Measurements from ENCODE around the gene TCTN1.
"Not testable (repeated sequence)": the region's sequence is repeated elsewhere in the genome, so short reads cannot be mapped to it uniquely, and the experiment has no call there.

TCTN1 gene

DNA sequence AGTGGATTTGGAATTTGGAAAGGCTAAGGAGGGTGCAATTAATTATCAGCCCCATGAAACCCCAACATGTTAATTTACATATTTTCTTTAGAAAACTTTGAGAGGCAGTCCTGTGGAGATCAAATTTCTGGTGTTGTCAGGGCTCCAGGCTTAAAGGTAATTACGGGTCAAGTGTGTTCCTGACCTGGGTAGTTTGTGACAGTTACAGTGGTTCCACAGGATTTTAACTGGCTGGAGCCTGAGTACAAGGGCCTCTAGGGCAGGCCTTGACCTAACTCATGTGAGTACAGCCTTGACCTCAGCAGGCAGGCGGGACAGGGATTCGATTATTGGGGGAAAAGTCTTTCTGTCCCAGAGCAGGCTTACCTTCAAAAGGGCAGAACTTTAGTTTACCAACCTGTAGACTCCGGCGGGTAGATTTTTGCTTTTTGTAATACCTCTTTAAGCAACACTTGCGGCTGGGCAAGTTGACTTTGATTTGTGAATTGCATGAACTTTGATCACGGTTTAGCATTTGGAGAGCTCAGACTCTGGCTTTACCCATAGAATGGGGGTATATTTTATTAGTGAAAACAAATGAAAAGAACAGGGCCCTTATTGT lies 22.4 kb upstream of the TCTN1 start:
- Histone ChIP-seq H3K4ac (ENCODE audit: low read length) (no peak overlapping the region), H3K79me1 (ENCODE audit: low read depth, low read length) (no peaks in the 10 kb centered on the region), H3K36me3 (replicated peaks in 1 of 2; ENCODE audit: control insufficient read depth in 2 of 2, insufficient read depth in 2 of 2, low read length in 2 of 2) (no peaks in the 10 kb centered on the region), H3K27ac (replicated peaks; ENCODE audit: low read length) (no peak overlapping the region), H3K9me3 (replicated peaks in 1 of 2; ENCODE audit: control insufficient read depth in 2 of 2, insufficient read depth in 1 of 2, low read depth in 1 of 2, low read length in 2 of 2) (no peaks in the 10 kb centered on the region), H2AK5ac (ENCODE audit: low read depth, low read length) (no peak overlapping the region), H2AFZ (ENCODE audit: low read length) (peak overlapping the region; percentile 40), H3K27me3 (ENCODE audit: control insufficient read depth in 3 of 3, insufficient read depth in 3 of 3, low read depth in 1 of 3, low read length in 3 of 3) (no peaks in the 10 kb centered on the region), H3K23ac (ENCODE audit: low read depth, low read length, poor library complexity) (no peak overlapping the region), H2BK15ac (ENCODE audit: low read length) (no peak overlapping the region), H3K18ac (ENCODE audit: low read length) (no peak overlapping the region), H2BK120ac (ENCODE audit: low read depth, low read length) (no peak overlapping the region), H3K14ac (ENCODE audit: low read length) (no peak overlapping the region), H4K91ac (ENCODE audit: low read depth, low read length, poor library complexity) (no peak overlapping the region), H3K4me2 (ENCODE audit: insufficient read depth, low read length, poor library complexity, severe bottlenecking) (no peak overlapping the region), H2BK5ac (ENCODE audit: low read length) (no peak overlapping the region), H4K8ac (ENCODE audit: low read depth, low read length) (no peak overlapping the region), H2BK12ac (ENCODE audit: low read length) (no peak overlapping the region), H3K9ac (ENCODE audit: low read depth, low read length, poor library complexity) (no peak overlapping the region), H3K4me1 (ENCODE audit: control insufficient read depth in 2 of 2, insufficient read depth in 1 of 2, low read depth in 1 of 2, low read length in 2 of 2) (peaks cover 4 to 5% of the 10 kb centered on the region in 2 donors), H3K4me3 (ENCODE audit: low read length in 2 of 2) (no peak overlapping the region)
- DNase-seq (ENCODE audit: low spot score), result no peak
- WGBS, 2 donors (ENCODE audit: extremely low coverage in 2 of 2, insufficient read length in 2 of 2, insufficient replicate concordance in 1 of 2), result no CpG with 5 or more reads among the region's 7 CpGs

GRCh38 chr12:110592078-110592477 lies 21.9 kb upstream of the TCTN1 start:
- Histone ChIP-seq H3K4me2 (ENCODE audit: insufficient read depth, low read length, poor library complexity, severe bottlenecking) (no peak overlapping the region), H4K91ac (ENCODE audit: low read depth, low read length, poor library complexity) (no peak overlapping the region), H3K27ac (replicated peaks; ENCODE audit: low read length) (no peak overlapping the region), H2AFZ (ENCODE audit: low read length) (peak overlapping the region; percentile 40), H3K36me3 (replicated peaks in 1 of 2; ENCODE audit: control insufficient read depth in 2 of 2, insufficient read depth in 2 of 2, low read length in 2 of 2) (no peaks in the 10 kb centered on the region), H2BK5ac (ENCODE audit: low read length) (no peak overlapping the region), H3K4me3 (ENCODE audit: low read length in 2 of 2) (no peak overlapping the region), H3K79me1 (ENCODE audit: low read depth, low read length) (no peaks in the 10 kb centered on the region), H3K9ac (ENCODE audit: low read depth, low read length, poor library complexity) (no peak overlapping the region), H3K27me3 (ENCODE audit: control insufficient read depth in 3 of 3, insufficient read depth in 3 of 3, low read depth in 1 of 3, low read length in 3 of 3) (no peaks in the 10 kb centered on the region), H3K4ac (ENCODE audit: low read length) (no peak overlapping the region), H2AK5ac (ENCODE audit: low read depth, low read length) (no peak overlapping the region), H3K18ac (ENCODE audit: low read length) (no peak overlapping the region), H3K4me1 (ENCODE audit: control insufficient read depth in 2 of 2, insufficient read depth in 1 of 2, low read depth in 1 of 2, low read length in 2 of 2) (peaks cover 4 to 5% of the 10 kb centered on the region in 2 donors), H3K14ac (ENCODE audit: low read length) (no peak overlapping the region), H2BK15ac (ENCODE audit: low read length) (no peak overlapping the region), H2BK12ac (ENCODE audit: low read length) (no peak overlapping the region), H2BK120ac (ENCODE audit: low read depth, low read length) (no peak overlapping the region), H3K9me3 (replicated peaks in 1 of 2; ENCODE audit: control insufficient read depth in 2 of 2, insufficient read depth in 1 of 2, low read depth in 1 of 2, low read length in 2 of 2) (no peaks in the 10 kb centered on the region), H4K8ac (ENCODE audit: low read depth, low read length) (no peak overlapping the region), H3K23ac (ENCODE audit: low read depth, low read length, poor library complexity) (no peak overlapping the region)
- DNase-seq (ENCODE audit: low spot score), result no peak
- WGBS, 2 donors (ENCODE audit: extremely low coverage in 2 of 2, insufficient read length in 2 of 2, insufficient replicate concordance in 1 of 2), result no CpG with 5 or more reads among the region's 5 CpGs

DNA sequence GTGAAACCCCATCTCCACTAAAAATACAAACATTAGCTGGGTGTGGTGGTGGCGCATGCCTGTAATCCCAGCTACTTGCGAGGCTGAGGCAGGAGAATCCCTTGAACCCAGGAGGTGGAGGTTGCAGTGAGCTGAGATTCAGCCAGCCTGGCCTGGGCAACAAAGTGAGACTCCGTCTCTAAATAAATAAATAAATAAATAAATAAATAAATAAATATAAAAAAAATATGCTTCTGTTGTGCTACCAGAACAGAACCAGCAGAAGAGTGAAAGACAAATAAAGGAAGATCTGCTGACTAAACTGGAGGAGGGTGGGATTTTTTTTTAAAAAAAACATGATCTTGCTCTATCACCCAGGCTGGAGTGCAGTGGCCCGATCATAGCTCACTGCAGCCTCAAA lies 21.0 kb upstream of the TCTN1 start:
- H2BK15ac ChIP-seq (ENCODE audit: low read length); H3K4me1 ChIP-seq (ENCODE audit: control insufficient read depth in 2 of 2, insufficient read depth in 1 of 2, low read depth in 1 of 2, low read length in 2 of 2); H2AK5ac ChIP-seq (ENCODE audit: low read depth, low read length); H3K27me3 ChIP-seq (ENCODE audit: control insufficient read depth in 3 of 3, insufficient read depth in 3 of 3, low read depth in 1 of 3, low read length in 3 of 3); H3K9me3 ChIP-seq (replicated peaks in 1 of 2; ENCODE audit: control insufficient read depth in 2 of 2, insufficient read depth in 1 of 2, low read depth in 1 of 2, low read length in 2 of 2); H3K14ac ChIP-seq (ENCODE audit: low read length); DNase-seq (ENCODE audit: low spot score); H3K4me2 ChIP-seq (ENCODE audit: insufficient read depth, low read length, poor library complexity, severe bottlenecking); H4K8ac ChIP-seq (ENCODE audit: low read depth, low read length); H2AFZ ChIP-seq (ENCODE audit: low read length); H3K4ac ChIP-seq (ENCODE audit: low read length); H3K9ac ChIP-seq (ENCODE audit: low read depth, low read length, poor library complexity); H3K27ac ChIP-seq (replicated peaks; ENCODE audit: low read length); H3K18ac ChIP-seq (ENCODE audit: low read length); H3K4me3 ChIP-seq (ENCODE audit: low read length in 2 of 2); H2BK12ac ChIP-seq (ENCODE audit: low read length); H2BK5ac ChIP-seq (ENCODE audit: low read length); H3K23ac ChIP-seq (ENCODE audit: low read depth, low read length, poor library complexity); H4K91ac ChIP-seq (ENCODE audit: low read depth, low read length, poor library complexity); H3K36me3 ChIP-seq (replicated peaks in 1 of 2; ENCODE audit: control insufficient read depth in 2 of 2, insufficient read depth in 2 of 2, low read length in 2 of 2); H3K79me1 ChIP-seq (ENCODE audit: low read depth, low read length); H2BK120ac ChIP-seq (ENCODE audit: low read depth, low read length): not testable (repeated sequence)
- WGBS, 2 donors (ENCODE audit: extremely low coverage in 2 of 2, insufficient read length in 2 of 2, insufficient replicate concordance in 1 of 2), result no CpG with 5 or more reads among the region's 4 CpGs

- no peak overlapping the region for H2BK5ac ChIP-seq (ENCODE audit: low read length)
- H3K4me1 ChIP-seq (ENCODE audit: control insufficient read depth in 2 of 2, insufficient read depth in 1 of 2, low read depth in 1 of 2, low read length in 2 of 2), result no peaks in the 10 kb centered on the region
- H3K4me3 ChIP-seq (ENCODE audit: low read length in 2 of 2), result no peak overlapping the region
- H3K27ac ChIP-seq (replicated peaks; ENCODE audit: low read length), result no peak overlapping the region
- H2BK120ac ChIP-seq (ENCODE audit: low read depth, low read length), result no peak overlapping the region
- no peak overlapping the region for H2BK15ac ChIP-seq (ENCODE audit: low read length)
- no peak overlapping the region for H3K18ac ChIP-seq (ENCODE audit: low read length)
- no CpG with 5 or more reads among the region's 1 CpG for WGBS, 2 donors (ENCODE audit: extremely low coverage in 2 of 2, insufficient read length in 2 of 2, insufficient replicate concordance in 1 of 2)
- no peaks in the 10 kb centered on the region for H3K27me3 ChIP-seq (ENCODE audit: control insufficient read depth in 3 of 3, insufficient read depth in 3 of 3, low read depth in 1 of 3, low read length in 3 of 3)
- no peak for DNase-seq (ENCODE audit: low spot score)
- H2BK12ac ChIP-seq (ENCODE audit: low read length), result no peak overlapping the region
- H3K4ac ChIP-seq (ENCODE audit: low read length), result no peak overlapping the region
- H4K8ac ChIP-seq (ENCODE audit: low read depth, low read length), result no peak overlapping the region
- H3K23ac ChIP-seq (ENCODE audit: low read depth, low read length, poor library complexity), result no peak overlapping the region
- no peak overlapping the region for H3K4me2 ChIP-seq (ENCODE audit: insufficient read depth, low read length, poor library complexity, severe bottlenecking)
- no peak overlapping the region for H3K14ac ChIP-seq (ENCODE audit: low read length)
- no peaks in the 10 kb centered on the region for H3K79me1 ChIP-seq (ENCODE audit: low read depth, low read length)
- no peaks in the 10 kb centered on the region for H3K36me3 ChIP-seq (replicated peaks in 1 of 2; ENCODE audit: control insufficient read depth in 2 of 2, insufficient read depth in 2 of 2, low read length in 2 of 2)
- H3K9ac ChIP-seq (ENCODE audit: low read depth, low read length, poor library complexity), result no peak overlapping the region
- no peaks in the 10 kb centered on the region for H3K9me3 ChIP-seq (replicated peaks in 1 of 2; ENCODE audit: control insufficient read depth in 2 of 2, insufficient read depth in 1 of 2, low read depth in 1 of 2, low read length in 2 of 2)
- H2AFZ ChIP-seq (ENCODE audit: low read length), result no peak overlapping the region
- no peak overlapping the region for H2AK5ac ChIP-seq (ENCODE audit: low read depth, low read length)
- no peak overlapping the region for H4K91ac ChIP-seq (ENCODE audit: low read depth, low read length, poor library complexity)
Observed at GRCh38 chr12:110597885-110598284, 16.0 kb upstream of the TCTN1 start.

All from neuronal stem cell (in vitro differentiated cells).